ENCODE measurements around the gene BMP8B. TPM values are rescaled to one million over a fixed set of nuclear protein-coding genes. Genes with fewer than 3 reads are reported as not detected.

BMP8B gene
- total RNA-seq, 2 experiments from 2014 or later = 0.08 to 0.26 TPM

Other genes starting within 250 kb of the BMP8B start
- gene PABPC4, start 212.1 kb downstream of the BMP8B start, total RNA-seq = 100 to 1,000 TPM; 199 to 207 TPM
- not detected for gene HEYL, start 149.2 kb downstream of the BMP8B start, total RNA-seq
- gene NT5C1A, start 116.8 kb downstream of the BMP8B start, total RNA-seq = not detected
- under 1 TPM; 0.47 to 0.55 TPM for gene HPCAL4, start 97.4 kb downstream of the BMP8B start, total RNA-seq
- 10 to 100 TPM; 60.9 to 64.7 TPM for gene PPIE, start 50.0 kb downstream of the BMP8B start, total RNA-seq
- gene OXCT2, start 17.5 kb downstream of the BMP8B start, total RNA-seq = under 1 TPM; 0.32 to 0.47 TPM
- 10 to 100 TPM; 18.2 to 18.8 TPM for gene TRIT1, start 94.6 kb upstream of the BMP8B start, total RNA-seq
- gene MYCL, start 113.1 kb upstream of the BMP8B start, total RNA-seq = not detected
- 1 to 10 TPM; 4.1 TPM for gene MFSD2A, start 166.3 kb upstream of the BMP8B start, total RNA-seq

Measured in activated CD8-positive, alpha-beta T cell treated with anti-CD3 and anti-CD28 coated beads, Interleukin-2, amount 10 ng/mL, durations not matched to agents 7 days and 5 days (primary cell).